Measurements from ENCODE around the gene SDK2.
"Not testable (repeated sequence)": the region's sequence is repeated elsewhere in the genome, so short reads cannot be mapped to it uniquely, and the experiment has no call there.

Gene SDK2

DNA sequence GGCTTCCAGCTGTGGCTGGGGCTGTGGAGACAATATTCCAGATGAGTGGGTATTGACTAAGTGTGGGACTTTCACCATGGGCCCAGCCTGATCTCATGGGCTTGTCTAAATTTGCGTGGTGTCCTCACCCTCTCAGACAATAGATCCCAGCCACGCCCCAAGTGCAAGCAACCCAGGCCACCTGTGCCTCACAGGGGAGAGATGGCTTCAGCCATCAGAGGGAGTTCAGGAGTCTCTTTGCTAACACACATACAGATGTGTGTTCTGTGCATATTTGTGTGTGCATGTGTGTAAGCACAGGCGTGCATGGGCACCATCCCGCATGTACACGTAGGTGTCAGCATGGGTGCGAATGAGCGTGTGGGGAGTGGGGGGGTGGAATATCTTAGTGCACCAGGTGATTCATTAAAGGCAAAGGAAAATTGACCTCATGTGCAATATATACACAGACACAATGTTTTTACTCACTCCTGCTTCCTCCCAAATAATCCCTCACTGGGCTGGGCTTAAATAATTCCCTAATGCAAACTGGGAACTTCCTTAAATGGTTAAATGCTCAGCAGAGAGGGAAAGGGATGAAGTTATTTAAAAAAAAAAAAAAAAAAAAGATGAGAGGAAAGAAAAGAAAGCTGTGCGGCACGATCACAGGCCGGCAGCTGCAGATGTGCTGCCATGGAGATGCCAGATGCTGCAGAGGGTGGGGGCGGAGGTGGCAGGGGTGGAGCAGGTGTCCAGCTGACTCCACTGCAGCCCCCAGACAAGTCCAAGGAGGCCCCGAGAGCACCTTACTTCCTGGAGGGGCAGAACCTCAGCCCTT lies 308.4 kb downstream of the SDK2 start:
- peak; percentile 64 for DNase-seq

DNA sequence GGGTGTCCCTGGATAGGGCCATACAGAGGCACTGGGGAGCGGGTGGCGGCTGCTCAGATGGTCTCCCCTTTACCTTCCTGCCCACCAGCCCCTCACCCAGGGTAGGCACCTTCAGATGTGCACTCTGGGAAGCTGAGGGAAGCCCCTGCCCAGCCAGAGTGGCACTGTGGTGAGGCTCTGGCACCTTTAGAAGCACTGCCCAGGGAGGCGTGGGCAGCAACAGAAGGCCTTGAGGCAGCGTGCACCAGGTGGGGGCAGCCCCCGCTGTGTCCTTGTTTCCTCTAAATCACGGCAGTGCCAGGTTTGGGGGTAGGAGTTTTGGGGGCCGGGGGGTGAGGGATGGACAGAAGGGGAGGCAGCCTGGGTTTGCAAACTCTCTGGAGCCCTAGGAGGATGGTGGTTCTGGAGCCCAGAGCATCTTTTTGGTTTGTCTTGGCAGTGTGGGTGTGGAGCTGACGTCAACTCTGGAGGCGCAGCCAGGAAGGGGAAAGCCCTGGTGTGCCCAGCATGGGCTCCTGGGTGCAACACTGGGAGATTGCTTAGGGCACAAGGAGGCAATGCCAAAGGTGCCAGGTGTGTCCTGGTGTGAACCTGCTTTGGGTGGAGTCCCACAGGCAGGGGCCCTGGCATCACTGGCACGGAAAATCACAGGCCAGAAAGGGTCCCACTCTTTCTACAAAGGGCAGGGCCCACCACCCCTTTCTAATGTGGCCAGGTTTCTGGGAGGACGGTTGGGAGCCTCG lies 309.3 kb downstream of the SDK2 start:
- no peak for DNase-seq

DNA sequence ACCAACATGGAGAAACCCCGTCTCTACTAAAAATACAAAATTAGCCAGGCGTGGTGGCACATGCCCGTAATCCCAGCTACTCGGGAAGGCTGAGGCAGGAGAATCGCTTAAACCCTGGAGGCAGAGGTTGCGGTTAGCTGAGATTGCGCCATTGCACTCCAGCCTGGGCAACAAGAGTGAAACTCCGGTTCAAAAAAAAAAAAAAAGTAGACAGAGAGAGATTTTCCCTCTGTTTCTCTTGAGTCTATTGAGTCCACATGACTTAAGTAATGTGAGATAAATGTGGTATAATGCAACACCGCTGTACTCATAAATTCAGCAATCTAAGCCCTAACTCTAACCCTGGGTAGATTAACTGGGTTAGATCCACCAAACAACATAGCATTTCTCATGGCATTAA lies 310.8 kb downstream of the SDK2 start:
- DNase-seq = not testable (repeated sequence)

DNA sequence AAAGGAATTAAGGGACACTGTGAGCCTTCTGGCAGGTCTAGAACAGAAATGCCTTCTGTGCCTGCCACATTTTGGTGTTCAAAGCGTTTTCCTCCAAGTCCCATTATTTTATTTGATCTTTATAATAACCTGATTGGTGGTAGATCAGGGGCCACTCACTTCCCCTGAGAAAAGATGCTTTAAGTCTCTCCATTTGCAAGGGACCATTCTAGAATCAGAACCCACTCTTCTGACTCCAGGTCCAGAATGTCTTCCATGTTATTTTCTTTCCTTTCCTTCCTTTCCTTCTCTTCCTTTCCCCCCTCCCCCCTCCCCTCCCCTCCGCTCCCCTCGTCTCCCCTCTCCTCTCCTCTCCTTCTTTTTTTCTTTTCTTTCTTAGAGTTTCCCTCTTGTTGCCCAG lies 313.2 kb downstream of the SDK2 start:
- no peak for DNase-seq

DNA sequence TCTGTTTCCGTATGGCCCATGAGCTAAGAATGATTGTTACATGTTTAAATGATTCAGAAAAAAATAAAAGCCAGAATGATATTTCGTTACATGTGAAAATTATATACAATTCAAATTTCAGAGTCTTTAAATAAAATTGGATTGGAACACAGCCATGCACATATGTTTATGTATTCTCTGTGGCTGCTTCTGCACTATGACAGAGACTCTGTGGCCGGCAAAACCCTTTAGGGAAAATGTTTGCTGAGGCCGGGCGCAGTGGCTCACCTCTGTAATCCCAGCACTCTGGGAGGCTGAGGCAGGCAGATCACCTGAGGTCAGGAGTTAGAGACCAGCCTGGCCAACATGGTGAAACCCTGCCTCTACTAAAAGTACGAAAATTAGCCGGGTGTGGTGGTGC lies 316.6 kb downstream of the SDK2 start:
- no peak for DNase-seq

DNA sequence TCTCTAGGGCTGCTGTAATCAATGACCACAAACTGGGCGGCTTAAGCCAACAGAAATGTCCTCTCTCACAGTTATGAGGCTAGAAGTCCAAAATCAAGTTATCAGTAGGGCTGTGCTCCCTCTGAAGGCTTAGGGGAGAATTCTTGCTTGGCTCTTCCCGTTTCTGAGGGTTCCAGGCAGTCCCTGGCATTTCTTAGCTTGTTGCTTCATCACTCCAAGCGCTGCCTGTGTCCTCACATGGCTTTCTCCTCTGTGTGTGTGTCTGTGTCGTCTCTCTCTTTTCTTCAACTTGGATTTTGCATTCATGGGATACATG lies 318.8 kb downstream of the SDK2 start:
- no peak for DNase-seq

DNA sequence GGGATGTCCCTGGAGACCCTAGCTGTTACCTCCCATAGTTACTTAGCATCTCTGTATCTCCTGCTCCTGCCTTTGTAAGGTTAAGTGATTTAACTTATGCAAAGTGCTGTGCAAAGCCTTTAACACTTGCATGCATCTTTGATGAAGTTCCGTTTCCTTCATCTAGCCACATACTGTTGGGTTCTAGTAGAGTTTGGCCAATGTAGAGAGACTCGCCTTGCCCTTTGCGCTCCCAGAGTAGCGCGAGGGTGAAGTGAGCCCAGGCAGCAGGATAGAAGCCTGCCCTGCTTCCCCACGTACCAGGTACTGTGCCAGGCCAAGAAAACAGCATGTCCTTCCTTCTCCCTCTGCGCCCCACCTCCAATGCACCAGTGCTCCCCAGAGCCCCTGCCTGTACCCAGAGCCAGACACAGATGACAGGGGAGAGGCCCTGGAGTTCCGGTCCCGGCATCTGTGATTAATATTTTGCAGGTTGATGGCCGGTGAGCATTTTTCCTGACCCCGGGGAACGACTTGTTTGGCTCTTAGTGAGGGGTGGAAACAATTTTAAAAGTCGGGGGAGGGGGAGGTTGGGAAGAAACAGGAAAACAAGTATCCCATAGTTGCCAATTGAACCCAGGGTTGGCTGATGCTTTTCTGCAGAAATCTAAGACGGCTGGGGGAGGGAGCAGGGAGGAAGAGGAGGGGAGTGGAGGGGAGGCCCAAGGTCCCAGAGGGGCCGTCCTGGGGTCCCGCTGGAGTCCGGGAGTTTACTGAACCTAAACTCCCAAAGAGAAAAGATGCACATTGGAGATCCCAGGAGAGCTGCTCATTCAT lies 319.3 kb downstream of the SDK2 start:
- DNase-seq = no peak

DNA sequence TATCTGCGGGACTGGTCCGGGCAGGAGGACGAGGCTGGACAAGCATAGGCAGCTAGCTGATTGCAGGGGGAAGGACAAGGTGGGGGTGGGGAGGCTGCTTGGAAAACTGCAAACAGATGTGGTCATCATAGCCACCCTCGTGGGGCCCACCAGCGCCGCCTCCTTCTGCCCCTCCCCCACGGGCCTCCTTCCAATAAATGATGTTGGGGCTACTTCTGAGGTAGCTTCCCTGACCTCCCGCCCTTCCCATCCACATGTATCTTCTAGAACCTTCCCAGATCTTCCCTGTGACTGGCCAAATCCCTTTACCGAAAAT lies 320.1 kb downstream of the SDK2 start:
- no peak for DNase-seq

DNA sequence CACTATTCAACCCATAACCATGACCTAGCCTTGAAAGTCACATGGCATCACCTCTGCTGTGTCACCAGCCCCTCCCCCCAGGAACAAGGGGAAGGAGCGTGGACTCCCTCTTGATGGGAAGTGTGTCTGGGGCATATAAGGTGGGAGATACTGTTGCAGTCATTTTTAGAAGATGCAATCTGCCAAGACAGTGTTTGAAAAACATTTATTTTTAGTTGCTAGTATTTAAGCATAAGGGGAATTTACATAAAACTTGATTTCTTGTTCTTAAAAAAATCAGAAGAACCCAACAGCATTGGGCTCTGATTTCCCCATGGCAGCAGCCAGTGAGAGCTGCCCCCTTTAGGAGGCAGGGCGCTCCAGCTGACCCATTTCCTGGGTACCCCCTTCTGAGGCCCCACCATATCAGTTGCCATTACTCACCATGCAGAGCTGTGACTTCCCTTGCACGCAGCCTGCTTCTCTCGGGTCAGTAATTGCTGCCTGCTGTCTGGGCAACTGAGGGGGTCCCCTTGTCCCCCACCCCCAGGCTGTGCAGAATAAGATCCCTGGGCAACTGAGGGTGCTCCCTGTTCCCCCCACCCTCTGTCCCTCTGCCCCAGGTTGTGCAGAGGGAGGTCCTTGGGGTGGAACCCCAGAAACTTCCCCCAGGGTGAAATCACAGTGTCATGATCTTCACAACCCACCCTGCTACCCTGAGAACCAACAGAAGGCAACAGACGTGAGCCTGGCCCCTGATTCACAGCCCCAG lies 320.7 kb downstream of the SDK2 start:
- DNase-seq = no peak

DNA sequence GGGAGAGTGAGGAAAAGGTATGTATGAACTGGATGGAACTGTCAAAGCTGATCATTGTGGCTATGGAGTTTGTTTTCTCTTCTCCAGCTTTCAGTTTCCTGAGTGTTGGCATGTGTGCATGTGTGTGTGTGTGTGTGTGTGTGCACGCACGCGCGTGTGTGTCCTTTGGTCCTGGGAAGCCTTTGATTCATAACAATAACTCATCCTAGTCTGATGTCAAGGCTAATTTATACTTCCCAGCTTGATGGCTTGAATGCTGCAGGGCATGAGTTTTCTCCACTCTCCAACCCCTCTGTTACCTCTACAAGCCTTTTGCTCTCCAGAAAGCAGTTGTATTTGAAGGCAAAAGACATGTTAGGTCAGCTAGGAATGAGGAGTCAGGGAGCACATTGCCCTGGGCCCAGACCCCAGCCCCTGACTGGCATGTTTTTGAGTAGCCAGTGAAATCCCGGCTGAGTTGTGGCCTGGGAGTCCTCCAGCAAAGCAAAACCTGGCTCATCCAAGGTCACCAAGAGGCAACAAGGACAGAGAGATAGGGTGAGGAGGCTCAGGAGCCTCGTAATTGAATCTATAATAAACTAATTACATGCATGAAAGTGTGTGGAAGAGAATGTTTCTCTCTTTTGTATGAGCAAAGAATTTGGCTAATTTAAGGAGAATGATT lies 323.5 kb downstream of the SDK2 start:
- no peak for DNase-seq

DNA sequence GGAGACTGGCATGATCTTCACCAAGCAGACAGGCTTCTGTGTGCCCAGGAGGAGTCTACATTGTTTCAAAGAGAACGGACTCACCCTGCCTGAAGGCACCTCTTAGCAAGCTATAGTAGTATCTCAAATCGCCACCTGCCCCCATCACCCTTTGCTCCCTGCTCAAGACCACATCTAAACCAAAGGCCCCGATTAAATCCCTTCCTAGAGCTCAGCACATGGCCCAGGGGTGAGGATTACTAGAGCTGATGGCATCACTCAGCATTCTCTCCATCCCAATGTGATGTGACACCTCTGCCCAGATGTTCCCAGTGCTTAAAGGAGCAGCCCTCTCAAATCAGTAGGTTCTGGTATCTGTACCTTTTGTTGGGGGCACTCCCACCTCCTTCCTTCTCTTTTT lies 324.5 kb downstream of the SDK2 start:
- no peak for DNase-seq

DNA sequence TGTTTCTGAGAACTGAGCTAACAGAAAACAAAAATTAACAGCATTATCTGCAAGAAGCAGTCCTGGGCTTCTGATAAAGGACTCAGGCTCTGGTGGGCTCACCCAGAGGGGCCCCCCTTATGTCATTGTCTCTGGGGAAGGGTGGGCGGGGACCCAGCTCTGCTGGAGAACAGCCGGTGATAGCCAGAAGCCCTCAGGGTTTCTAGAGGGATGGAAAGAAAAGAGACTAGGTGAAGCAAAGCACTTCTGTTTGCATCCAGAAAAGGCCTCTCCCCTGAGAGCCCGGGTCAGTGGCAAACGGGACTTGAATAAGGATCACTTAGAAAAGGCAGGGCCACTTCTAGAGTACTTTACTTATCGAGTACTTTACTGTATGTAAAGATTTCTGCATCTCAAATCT lies 325.4 kb downstream of the SDK2 start:
- DNase-seq = no peak

DNA sequence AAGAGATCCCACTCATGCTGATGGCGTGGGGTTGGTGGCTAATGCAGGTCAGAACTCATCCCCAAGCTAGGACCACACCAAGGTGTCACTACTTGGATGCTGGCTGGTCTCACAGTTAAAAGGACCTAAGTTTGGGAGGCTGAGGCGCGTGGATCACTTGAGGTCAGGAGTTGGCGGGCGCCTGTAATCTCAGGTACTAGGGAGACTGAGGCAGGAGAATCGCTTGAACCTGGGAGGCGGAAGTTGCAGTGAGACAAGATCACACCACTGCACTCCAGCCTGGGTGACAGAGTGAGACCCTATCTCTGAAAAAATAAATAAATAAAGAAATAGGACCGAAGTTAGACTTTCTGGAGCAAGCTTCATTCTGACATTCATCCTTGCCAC lies 325.8 kb downstream of the SDK2 start:
- no peak for DNase-seq

DNA sequence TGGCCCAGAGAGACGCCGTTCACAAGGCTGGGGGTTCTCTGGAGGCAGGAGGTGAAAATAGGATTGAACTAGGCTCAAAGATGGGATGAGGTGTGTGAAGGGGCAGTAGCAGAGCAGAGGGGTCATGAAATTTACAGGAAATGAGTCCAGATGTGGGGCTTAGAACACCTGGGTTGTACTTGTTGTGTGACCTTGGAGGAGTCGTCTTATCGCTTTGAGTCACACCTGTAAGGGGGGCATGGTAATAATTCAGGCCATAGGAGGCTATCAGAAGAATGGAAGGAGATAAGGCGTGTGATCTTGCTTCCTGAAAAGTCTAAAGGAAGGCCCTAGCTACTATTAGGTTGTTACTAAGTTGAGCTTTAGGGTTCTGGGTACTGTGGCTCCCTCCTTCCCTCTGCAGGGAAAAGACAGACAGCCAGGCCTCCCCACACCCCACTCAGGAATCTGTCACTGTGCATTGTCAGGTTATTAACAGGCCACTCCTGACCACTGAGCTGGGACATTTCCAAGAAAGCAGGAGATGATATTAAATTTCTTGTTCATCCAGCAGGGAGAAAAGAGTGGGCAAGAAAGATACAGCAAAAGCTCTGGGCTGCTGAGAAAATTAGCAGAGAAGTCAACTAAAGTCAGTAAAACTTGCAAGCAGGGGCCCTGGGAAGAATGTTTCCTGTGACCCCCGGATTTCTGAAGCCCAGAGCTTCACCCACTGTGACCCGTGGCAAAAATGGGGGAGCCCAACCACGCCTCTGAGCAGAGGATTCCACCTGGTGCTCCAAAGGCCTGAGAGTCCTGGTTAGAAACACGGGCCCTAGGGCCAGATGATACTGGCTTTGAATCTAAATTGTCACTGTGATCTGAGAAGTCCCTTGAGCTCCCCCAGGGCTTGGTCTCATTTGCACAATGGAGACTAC lies 326.5 kb downstream of the SDK2 start:
- no peak for DNase-seq

DNA sequence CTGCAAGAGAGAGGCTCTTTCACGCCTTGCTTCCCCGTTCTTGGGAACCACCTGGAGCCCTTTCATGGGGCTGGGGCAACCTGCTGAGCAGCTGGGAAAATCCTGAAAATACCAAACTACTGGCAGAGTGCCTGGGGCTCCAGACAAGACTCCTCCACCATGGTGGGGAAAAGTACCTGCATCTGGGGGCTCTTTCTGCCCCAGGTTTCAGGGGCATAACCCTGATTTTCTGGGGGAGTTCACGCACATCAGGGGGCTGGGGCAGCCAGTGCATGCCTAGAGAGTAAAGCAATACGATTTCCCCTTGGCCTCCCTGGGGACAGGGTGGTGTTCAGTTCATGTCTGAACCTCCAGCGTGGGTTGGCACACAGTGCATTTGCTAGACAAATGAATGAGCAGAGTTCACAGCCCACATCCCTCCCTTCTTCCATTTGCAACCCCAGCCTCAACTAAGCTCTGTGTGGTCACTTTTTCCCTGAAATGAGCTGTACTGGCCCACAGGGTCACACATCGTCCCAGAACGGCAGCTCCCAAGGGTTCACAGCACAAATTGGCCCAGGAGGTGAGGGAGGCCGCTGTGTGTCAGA lies 327.2 kb downstream of the SDK2 start:
- DNase-seq = no peak

DNA sequence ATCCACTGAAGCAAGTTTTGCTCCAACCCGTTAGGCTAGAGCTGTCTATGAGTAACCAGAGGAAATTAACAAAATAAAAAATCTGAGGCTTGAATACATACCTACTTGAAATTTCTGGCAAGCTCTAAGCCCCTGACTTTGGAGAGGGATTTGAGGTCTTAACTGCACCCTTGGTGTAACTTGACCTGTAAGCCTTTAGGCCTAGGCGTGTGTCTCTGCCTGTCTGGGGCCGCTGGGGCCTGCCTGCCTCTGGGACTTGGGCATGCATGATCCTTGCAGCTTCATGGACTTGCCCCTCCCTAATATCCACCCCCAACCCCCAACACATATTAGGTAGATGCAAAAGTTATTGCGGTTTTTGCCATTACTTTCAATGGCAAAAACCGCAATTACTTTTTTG lies 328.8 kb downstream of the SDK2 start:
- DNase-seq = no peak

DNA sequence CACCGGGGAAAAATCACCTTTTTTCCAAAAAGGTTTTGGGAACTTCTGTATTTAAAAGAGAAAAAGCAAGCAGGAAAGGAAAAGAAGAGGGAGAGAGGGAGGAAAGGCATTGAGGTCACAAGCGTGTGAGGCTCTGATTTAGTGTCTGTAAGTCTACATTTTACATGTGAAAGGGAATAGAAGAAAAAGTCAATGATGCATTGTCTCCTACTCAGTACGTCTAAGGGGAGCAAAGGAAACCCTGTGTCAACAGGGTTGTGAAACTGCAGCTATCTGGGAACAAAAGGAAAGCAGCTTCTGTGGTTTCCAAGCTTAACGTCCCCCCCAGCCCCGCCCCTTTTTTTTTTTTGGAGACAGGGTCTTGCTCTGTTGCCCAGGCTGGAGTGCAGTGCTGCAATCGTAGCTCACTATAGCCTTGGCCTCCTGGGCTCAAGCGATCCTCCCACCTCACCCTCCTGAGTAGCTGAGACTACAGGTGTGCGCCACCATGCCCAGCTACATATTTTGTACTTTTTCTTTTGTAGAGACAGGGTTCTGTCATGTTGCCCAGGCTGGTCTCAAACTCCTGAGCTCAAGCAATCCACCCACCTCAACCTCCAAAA lies 330.6 kb downstream of the SDK2 start:
- DNase-seq = no peak

DNA sequence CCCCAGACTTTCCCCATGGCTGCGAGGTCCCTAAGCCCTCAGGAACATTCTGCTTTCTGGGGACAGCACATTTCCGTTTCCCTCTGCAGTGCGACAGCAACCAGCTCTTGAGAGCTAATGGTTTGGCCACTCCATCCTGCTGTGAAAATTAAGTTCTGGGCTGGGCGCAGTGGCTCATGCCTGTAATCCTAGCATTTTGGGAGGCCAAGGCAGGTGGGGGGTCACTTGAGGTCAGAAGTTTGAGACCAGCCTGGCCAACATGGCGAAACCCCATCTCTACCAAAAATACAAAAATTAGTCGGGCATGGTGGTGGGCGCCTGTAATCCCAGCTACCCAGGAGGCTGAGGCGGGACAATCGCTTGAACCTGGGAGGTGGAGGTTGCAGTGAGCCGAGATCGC lies 331.4 kb downstream of the SDK2 start:
- not testable (repeated sequence) for DNase-seq

DNA sequence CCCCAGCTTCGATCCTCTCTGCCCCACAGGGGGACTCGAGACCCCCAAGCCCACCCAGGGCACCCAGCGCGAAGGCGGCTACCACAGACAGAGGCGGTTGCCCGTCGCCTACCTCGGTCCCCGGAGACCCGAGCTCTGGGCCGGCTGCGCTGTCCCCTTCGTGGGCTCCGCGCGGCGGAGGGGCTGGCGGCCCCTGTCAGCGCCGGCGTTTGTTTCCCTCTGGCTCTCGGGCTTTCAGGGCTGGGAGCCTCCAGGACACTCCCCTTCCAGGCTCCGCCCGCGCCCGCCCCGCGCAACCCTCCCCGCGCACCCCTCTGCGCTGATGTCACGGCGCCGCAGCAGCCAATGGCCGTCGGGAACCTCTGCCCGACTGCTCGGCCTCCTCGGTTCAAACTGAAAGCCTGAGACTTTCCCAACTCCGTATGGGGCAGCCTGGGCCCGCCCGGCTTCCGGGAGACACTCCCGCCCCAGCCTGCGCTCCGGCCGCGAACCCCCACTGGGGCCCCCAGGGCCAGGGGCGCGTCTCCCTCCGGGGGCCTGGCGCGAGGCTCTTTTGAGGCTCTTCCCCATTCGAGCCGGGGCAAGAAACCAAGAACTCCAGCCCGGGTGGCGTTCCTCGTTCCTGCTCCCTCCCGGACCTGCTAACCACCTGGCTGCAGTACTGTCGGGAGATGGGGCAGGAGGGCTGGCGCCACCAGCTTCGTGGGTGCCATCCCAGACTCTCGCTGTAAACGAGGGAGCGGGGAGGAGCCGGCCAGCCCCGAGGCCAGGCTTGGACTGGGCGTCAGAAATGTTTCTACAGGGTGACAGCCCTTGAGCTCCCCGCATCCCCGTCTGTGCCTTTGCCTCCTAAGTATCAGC lies 332.2 kb downstream of the SDK2 start, which contains the start of gene CDC42EP4:
CDC42EP4 (minus strand) TSS at position 221 of the 861 bp plus-strand sequence. CDS start 25,501 bp downstream, outside the sequence.
- peak; percentile 97 for DNase-seq

DNA sequence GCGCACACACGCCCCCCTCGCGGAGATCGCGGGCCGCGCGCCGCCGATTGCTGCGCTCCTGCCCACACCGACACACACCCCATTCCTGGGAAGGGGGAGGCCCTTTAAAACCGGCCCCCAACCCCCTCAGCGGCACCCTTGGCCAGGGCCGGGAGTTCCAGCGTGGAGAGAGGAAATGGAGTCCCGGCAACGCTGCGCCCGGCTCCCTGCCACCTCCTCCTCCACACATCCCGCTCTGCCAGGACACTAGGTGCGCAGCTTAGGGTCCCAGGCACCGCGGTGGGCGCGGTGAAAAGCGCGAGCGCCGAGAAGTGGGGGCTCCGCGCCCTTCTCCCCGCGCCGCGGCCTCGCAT lies 332.8 kb downstream of the SDK2 start:
- peak; percentile 75 for DNase-seq

All from DMS53 (cell line).